Skeletal muscle tissue (tissue), 4 donors: ENCODE measurements around the gene TPGS1. TPM values are rescaled to one million over a fixed set of nuclear protein-coding genes. Genes with fewer than 3 reads are reported as not detected.
A peak's percentile ranks its signal among the peaks of the same experiment; 100 is the strongest.

Experiments
- H3K27ac ChIP-seq: one replicate; pipeline ENCODE4 v1.7.0; 2013; ENCODE audit warnings: mild to moderate bottlenecking, low read depth, low read length, inconsistent platforms
- H3K27me3 ChIP-seq, 3 donors: one replicate each; pipeline ENCODE4 v1.7.0; 2013; ENCODE audit warnings: low read length in 3 of 3; ENCODE audit not compliant: control insufficient read depth in 3 of 3, insufficient read depth in 3 of 3
- H3K36me3 ChIP-seq, 3 donors: one replicate each; pipeline ENCODE4 v1.7.0; 2013; ENCODE audit warnings: low read length in 3 of 3; ENCODE audit not compliant: control insufficient read depth in 3 of 3, insufficient read depth in 3 of 3
- H3K4me1 ChIP-seq, 3 donors: one replicate each; pipeline ENCODE4 v1.7.0; 2013; ENCODE audit warnings: low read length in 3 of 3, mild to moderate bottlenecking in 3 of 3; ENCODE audit not compliant: control insufficient read depth in 3 of 3, insufficient read depth in 3 of 3
- H3K4me3 ChIP-seq, 3 donors: one replicate each; pipeline ENCODE4 v1.7.0; 2013; ENCODE audit warnings: low read length in 3 of 3
- H3K9ac ChIP-seq, 3 donors: one replicate each; pipeline ENCODE4 v1.7.0; 2013; ENCODE audit warnings: low read length in 3 of 3, mild to moderate bottlenecking in 3 of 3, moderate library complexity in 2 of 3, low read depth in 1 of 3
- H3K9me3 ChIP-seq, 3 donors: one replicate each; pipeline ENCODE4 v1.7.0; 2013; ENCODE audit warnings: low read length in 3 of 3; ENCODE audit not compliant: control insufficient read depth in 3 of 3
- total RNA-seq: library from RNA; depleted of rRNA; stranded (reverse); fragments of >200 nt; gene quantifications from one replicate; pipeline ENCODE4 v1.2.3, GENCODE V29; 2014
- donor health status: Osteomylitis.

Gene TPGS1
- total RNA-seq: 24.5 TPM

GRCh38 chr19:507286-508203 lies at the start of gene TPGS1:
Gene TPGS1, plus strand, starts transcription at chr19:507497. Its CDS starts 10 bp downstream, at chr19:507507.
- Histone ChIP-seq H3K9ac (peak within 1 kb of the TSS; percentile 88 to 91 (median 89)), H3K36me3 (peaks cover 4 to 9% (median 6%) of the 10 kb centered on the region in 3 donors), H3K27ac (peak within 1 kb of the TSS; percentile 97), H3K4me3 (peak within 1 kb of the TSS; percentile 87 to 96 (median 92)), H3K9me3 (no peaks in the 10 kb centered on the region), H3K27me3 (no peaks in the 10 kb centered on the region), H3K4me1 (peaks cover 18 to 32% (median 26%) of the 10 kb centered on the region in 3 donors)

GRCh38 chr19:457636-458035 lies 49.7 kb upstream of the TPGS1 start:
- Histone ChIP-seq H3K9me3 (no peaks in the 10 kb centered on the region), H3K27me3 (peaks cover 0 to 15% (median 11%) of the 10 kb centered on the region in 3 donors), H3K4me3 (no peak overlapping the region)

GRCh38 chr19:458091-459042 lies 48.9 kb upstream of the TPGS1 start:
- Histone ChIP-seq H3K4me3 (no peak overlapping the region), H3K4me1 (peaks cover 0 to 8% (median 8%) of the 10 kb centered on the region in 3 donors), H3K36me3 (no peaks in the 10 kb centered on the region), H3K27me3 (peaks cover 0 to 16% (median 11%) of the 10 kb centered on the region in 3 donors), H3K27ac (no peak overlapping the region), H3K9me3 (no peaks in the 10 kb centered on the region), H3K9ac (no peak overlapping the region)

More at GRCh38 chr19:457636-458035, 49.7 kb upstream of the TPGS1 start:
- Histone ChIP-seq H3K4me1 (peaks cover 0 to 8% (median 8%) of the 10 kb centered on the region in 3 donors), H3K27ac (no peak overlapping the region), H3K9ac (no peak overlapping the region), H3K36me3 (no peaks in the 10 kb centered on the region)

GRCh38 chr19:459724-460511 lies 47.4 kb upstream of the TPGS1 start:
- no peaks in the 10 kb centered on the region for H3K36me3 ChIP-seq
- peak overlapping the region; percentile 65 to 80 (median 77) for H3K9ac ChIP-seq
- peaks cover 0 to 8% (median 8%) of the 10 kb centered on the region in 3 donors for H3K4me1 ChIP-seq
- peaks cover 0 to 16% (median 11%) of the 10 kb centered on the region in 3 donors for H3K27me3 ChIP-seq
- no peaks in the 10 kb centered on the region for H3K9me3 ChIP-seq
- peak overlapping the region; percentile 72 for H3K27ac ChIP-seq
- peak overlapping the region; percentile 39 to 76 (median 72) for H3K4me3 ChIP-seq

GRCh38 chr19:460877-461720 lies 46.2 kb upstream of the TPGS1 start, which contains the start of gene SHC2:
Gene SHC2, minus strand, starts transcription at chr19:461033. Its CDS starts 37 bp downstream, at chr19:460996.
- Histone ChIP-seq H3K4me1 (peaks cover 0 to 8% (median 8%) of the 10 kb centered on the region in 3 donors), H3K9me3 (no peaks in the 10 kb centered on the region), H3K27me3 (peaks cover 0 to 16% (median 11%) of the 10 kb centered on the region in 3 donors), H3K9ac (peak within 1 kb of the TSS; percentile 65 to 80 (median 77)), H3K4me3 (peak within 1 kb of the TSS; percentile 39 to 76 (median 72)), H3K27ac (peak within 1 kb of the TSS; percentile 72), H3K36me3 (no peaks in the 10 kb centered on the region)

GRCh38 chr19:461721-462551 lies 45.4 kb upstream of the TPGS1 start:
- H3K9ac ChIP-seq: no peak overlapping the region
- H3K27me3 ChIP-seq: peaks cover 0 to 16% (median 11%) of the 10 kb centered on the region in 3 donors
- H3K9me3 ChIP-seq: no peaks in the 10 kb centered on the region
- peak overlapping the region in 2 of 3 donors; percentile 20 to 45 for H3K4me3 ChIP-seq
- no peak overlapping the region for H3K27ac ChIP-seq
- peaks cover 0 to 8% (median 8%) of the 10 kb centered on the region in 3 donors for H3K4me1 ChIP-seq
- no peaks in the 10 kb centered on the region for H3K36me3 ChIP-seq

- Histone ChIP-seq H3K36me3 (no peaks in the 10 kb centered on the region), H3K9me3 (no peaks in the 10 kb centered on the region), H3K27me3 (peaks cover 0 to 16% (median 11%) of the 10 kb centered on the region in 3 donors), H3K4me1 (peaks cover 0 to 8% (median 8%) of the 10 kb centered on the region in 3 donors), H3K9ac (no peak overlapping the region), H3K4me3 (no peak overlapping the region), H3K27ac (no peak overlapping the region)
Observed at GRCh38 chr19:463483-464207, 43.7 kb upstream of the TPGS1 start.

GRCh38 chr19:464208-464545 lies 43.1 kb upstream of the TPGS1 start:
- H3K27ac ChIP-seq: no peak overlapping the region
- H3K9me3 ChIP-seq: no peaks in the 10 kb centered on the region
- H3K36me3 ChIP-seq: no peaks in the 10 kb centered on the region
- no peak overlapping the region for H3K4me3 ChIP-seq
- H3K4me1 ChIP-seq: peaks cover 0 to 8% (median 8%) of the 10 kb centered on the region in 3 donors
- no peak overlapping the region for H3K9ac ChIP-seq
- peaks cover 0 to 16% (median 11%) of the 10 kb centered on the region in 3 donors for H3K27me3 ChIP-seq
